Common myeloid progenitor, CD34-positive (primary cell): Measurements from ENCODE around the gene IGSF22.
A peak's percentile ranks its signal among the peaks of the same experiment; 100 is the strongest.

ENCODE experiments used
- CTCF ChIA-PET: fragments of 350-600 bp; sonication (Branson Sonifier 250); formaldehyde crosslinking; loops from one replicate; lab custom pipeline; 2021; ENCODE audit warnings: antibody characterized with exemption; lab: Charles Lee
- POLR2A ChIA-PET: fragments of 350-600 bp; sonication (Branson Sonifier 250); formaldehyde crosslinking; loops from one replicate; lab custom pipeline; 2021; ENCODE audit warnings: antibody characterized with exemption; lab: Charles Lee
- DNase-seq, 3 donors: peaks; one replicate each; pipeline versions ENCODE4 v3.0.0 to v3.0.0-alpha.2; 2013
- H3K27ac ChIP-seq, 2 experiments: 1 replicate in 1 of 2; 2 replicates in 1 of 2; pipeline ENCODE4 v1.7.0; 2013; ENCODE audit warnings: inconsistent platforms in 2 of 2, low read length in 2 of 2, mild to moderate bottlenecking in 2 of 2, low read depth in 1 of 2, moderate library complexity in 1 of 2; ENCODE audit not compliant: severe bottlenecking in 2 of 2, insufficient read depth in 1 of 2, poor library complexity in 1 of 2
- H3K27me3 ChIP-seq, 5 experiments: replicated peaks in 2 of 5; 1 replicate in 3 of 5; 2 replicates in 2 of 5; pipeline versions ENCODE4 v1.6.1 to v1.7.0; 2013; ENCODE audit warnings: low read length in 4 of 5, mild to moderate bottlenecking in 2 of 5, moderate library complexity in 2 of 5, inconsistent platforms in 1 of 5; ENCODE audit not compliant: insufficient read depth in 5 of 5, control insufficient read depth in 4 of 5
- H3K36me3 ChIP-seq, 4 experiments: 1 replicate in 2 of 4; 2 replicates in 2 of 4; pipeline versions ENCODE4 v1.6.1 to v1.7.0; 2013; ENCODE audit warnings: low read length in 3 of 4, control low read depth in 1 of 4, mild to moderate bottlenecking in 1 of 4; ENCODE audit not compliant: control insufficient read depth in 4 of 4, insufficient read depth in 4 of 4
- H3K4me1 ChIP-seq, 4 experiments: 1 replicate in 3 of 4; 2 replicates in 1 of 4; pipeline versions ENCODE4 v1.6.1 to v1.7.1; 2013; ENCODE audit warnings: low read length in 3 of 4, mild to moderate bottlenecking in 3 of 4, control low read depth in 1 of 4, inconsistent platforms in 1 of 4, moderate library complexity in 1 of 4; ENCODE audit not compliant: control insufficient read depth in 4 of 4, insufficient read depth in 4 of 4; ENCODE audit errors: control extremely low read depth in 1 of 4
- H3K4me3 ChIP-seq, 7 experiments: 1 replicate in 4 of 7; 2 replicates in 3 of 7; pipeline versions ENCODE4 v1.5.1 to v1.7.0; 2013; ENCODE audit warnings: mild to moderate bottlenecking in 7 of 7, low read length in 6 of 7, moderate library complexity in 6 of 7, inconsistent platforms in 2 of 7, low read depth in 2 of 7, control low read depth in 1 of 7; ENCODE audit not compliant: insufficient read depth in 4 of 7, control insufficient read depth in 1 of 7; ENCODE audit errors: extremely low read depth in 1 of 7
- H3K9me3 ChIP-seq, 5 experiments: 1 replicate in 4 of 5; 2 replicates in 1 of 5; pipeline versions ENCODE4 v1.6.1 to v1.7.1; 2013; ENCODE audit warnings: low read length in 4 of 5, mild to moderate bottlenecking in 2 of 5, inconsistent platforms in 1 of 5, low read depth in 1 of 5, moderate library complexity in 1 of 5; ENCODE audit not compliant: control insufficient read depth in 4 of 5, insufficient read depth in 2 of 5; ENCODE audit errors: control extremely low read depth in 1 of 5
- WGBS: methylation state at CpG from one replicate; pipeline ENCODE4 v1.1.5; 2013; ENCODE audit not compliant: insufficient coverage; 5-methylcytosine and 5-hydroxymethylcytosine counted together

IGSF22 gene

DNA sequence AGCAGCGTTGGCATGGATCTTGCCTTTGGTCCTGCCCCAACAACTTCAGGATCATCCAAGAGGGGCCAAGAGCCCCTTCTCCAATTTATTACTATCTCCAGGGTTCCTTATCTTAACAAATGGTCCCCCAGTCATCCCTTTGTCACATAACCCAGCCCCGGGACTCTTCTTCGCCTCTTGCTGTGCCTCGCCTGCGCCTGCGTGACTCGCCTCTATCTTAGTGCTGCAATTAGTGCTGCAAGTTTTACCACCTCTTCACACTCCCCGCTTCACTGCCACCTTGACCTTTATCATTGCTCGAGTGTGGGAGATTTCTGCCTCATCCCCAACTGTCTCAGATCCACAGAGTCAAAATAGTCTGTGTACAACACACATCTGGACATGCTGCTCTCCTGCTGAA lies 4.0 kb upstream of the IGSF22 start:
- H3K4me3 ChIP-seq = no peak overlapping the region
- H3K9me3 ChIP-seq = no peaks in the 10 kb centered on the region
- ChIA-PET POLR2A (no interaction called here), CTCF (interaction anchor here (0.9 to 6.5 kb wide), 7 partner anchors 9 to 614 kb away, joined by 3 to 58 read pairs (median 21); partner anchors contain the start of gene UEVLD)
- no peaks in the 10 kb centered on the region for H3K36me3 ChIP-seq
- no peaks in the 10 kb centered on the region for H3K27me3 ChIP-seq
- DNase-seq = no peak
- H3K27ac ChIP-seq = no peak overlapping the region
- H3K4me1 ChIP-seq = peaks cover 2 to 15% (median 7%) of the 10 kb centered on the region in 4 experiments
- 96% methylated on average over 9 of the region's 9 CpGs for WGBS

DNA sequence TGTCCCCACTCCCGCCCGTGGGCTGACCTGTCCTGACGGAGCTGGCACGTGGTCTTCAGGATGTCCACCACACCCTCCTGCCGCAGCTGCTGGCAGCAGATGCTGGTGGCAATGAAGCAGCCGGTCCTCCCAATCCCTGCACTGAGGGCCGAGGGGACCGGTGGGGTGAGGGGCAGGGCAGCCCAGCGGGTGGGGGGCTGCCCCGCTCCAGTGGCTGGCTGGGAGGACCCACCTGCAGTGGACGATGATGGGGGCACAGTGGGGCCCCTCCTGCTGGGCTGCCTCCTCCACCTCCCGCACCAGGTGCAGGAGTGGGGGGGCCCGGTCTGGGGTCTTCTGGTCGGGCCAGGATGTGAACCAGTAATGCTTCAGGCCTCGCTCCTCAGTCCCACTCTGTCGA lies 3.4 kb upstream of the IGSF22 start:
- ChIA-PET CTCF (interaction anchor here (3.9 to 6.5 kb wide), 4 partner anchors 9 to 613 kb away, joined by 21 to 58 read pairs (median 42); no protein-coding TSS in a partner anchor), POLR2A (no interaction called here)
- WGBS = 98% methylated on average over 13 of the region's 16 CpGs
- Histone ChIP-seq H3K36me3 (no peaks in the 10 kb centered on the region), H3K9me3 (no peaks in the 10 kb centered on the region), H3K4me3 (no peak overlapping the region), H3K27ac (no peak overlapping the region), H3K4me1 (peaks cover 2 to 15% (median 7%) of the 10 kb centered on the region in 4 experiments), H3K27me3 (no peaks in the 10 kb centered on the region)
- DNase-seq = no peak

DNA sequence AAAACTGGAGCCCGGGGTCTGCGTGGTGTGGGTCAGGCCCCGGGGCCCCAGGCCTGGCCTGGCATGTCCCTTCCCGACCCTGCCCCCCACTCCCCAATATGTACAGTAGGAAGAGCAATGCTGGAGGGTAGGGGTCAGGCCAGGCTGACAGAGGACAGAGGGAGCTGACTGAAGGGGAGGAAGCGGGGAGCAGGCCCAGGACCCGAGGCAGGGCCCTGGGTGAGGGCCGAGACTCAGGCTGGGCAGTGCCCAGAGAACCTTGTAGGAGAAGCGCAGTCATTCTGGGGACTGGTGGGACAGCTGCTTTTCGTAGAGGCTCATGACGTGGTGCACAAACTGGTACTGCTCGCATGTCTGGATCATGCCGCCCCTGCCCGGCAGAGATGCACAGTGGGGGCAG lies 2.7 kb upstream of the IGSF22 start:
- Histone ChIP-seq H3K4me3 (no peak overlapping the region), H3K36me3 (no peaks in the 10 kb centered on the region), H3K4me1 (peaks cover 2 to 15% (median 7%) of the 10 kb centered on the region in 4 experiments), H3K9me3 (no peaks in the 10 kb centered on the region), H3K27ac (no peak overlapping the region), H3K27me3 (no peaks in the 10 kb centered on the region)
- POLR2A ChIA-PET = interaction anchor here (1.0 kb wide), 1 partner anchor 202 kb away, joined by 3 read pairs; the partner anchor contains the start of gene TSG101
- DNase-seq = no peak
- WGBS = 94% methylated on average over 10 of the region's 13 CpGs
- CTCF ChIA-PET = interaction anchor here (0.8 to 5.9 kb wide), 8 partner anchors 12 to 612 kb away, joined by 3 to 58 read pairs (median 5); no protein-coding TSS in a partner anchor

DNA sequence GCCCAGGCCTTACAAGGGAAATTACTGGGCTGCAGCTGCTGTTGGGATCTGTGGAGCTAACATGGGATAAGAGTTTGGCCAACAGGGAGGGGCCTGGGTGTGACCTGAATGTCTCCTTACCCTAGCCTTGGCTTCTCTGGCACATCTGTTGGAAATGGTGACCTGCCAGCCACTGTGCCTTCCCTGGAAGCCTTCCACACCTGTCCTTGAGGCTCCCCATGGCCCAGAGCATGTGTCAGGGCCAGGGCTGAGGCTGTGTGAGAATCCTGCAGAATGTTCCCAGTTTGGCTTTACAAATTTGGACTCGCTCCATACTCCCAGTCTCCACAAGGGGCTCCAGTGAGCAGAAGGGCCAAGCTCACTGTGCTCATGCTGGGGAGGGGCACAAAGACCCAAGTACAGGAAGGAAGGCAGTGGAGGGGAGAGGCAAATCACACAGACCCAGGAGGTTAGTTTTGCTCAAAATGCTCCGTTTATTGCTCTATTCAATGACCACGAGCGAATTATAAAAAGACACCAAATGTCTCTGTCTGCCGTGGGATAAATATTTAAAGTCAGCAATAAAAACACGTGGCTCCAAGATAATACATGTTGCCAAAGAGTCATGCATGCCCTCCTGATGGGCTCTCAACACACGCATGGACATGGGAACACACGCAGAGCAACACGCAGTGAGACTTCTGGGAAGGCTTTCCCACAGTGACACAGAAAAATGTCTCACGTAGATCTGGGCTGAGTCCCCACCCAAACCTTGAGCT lies 1.7 kb upstream of the IGSF22 start:
- Histone ChIP-seq H3K4me3 (peak overlapping the region in 1 of 7 experiments; percentile 39), H3K4me1 (peaks cover 2 to 15% (median 7%) of the 10 kb centered on the region in 4 experiments), H3K9me3 (no peaks in the 10 kb centered on the region), H3K27ac (no peak overlapping the region), H3K36me3 (no peaks in the 10 kb centered on the region), H3K27me3 (no peaks in the 10 kb centered on the region)
- DNase-seq = peak; percentile 55 to 71 (median 68)
- ChIA-PET CTCF (interaction anchor here (0.8 to 5.9 kb wide), 11 partner anchors 10 to 611 kb away, joined by 3 to 58 read pairs (median 5); no protein-coding TSS in a partner anchor), POLR2A (interaction anchor here (1.0 kb wide), 1 partner anchor 201 kb away, joined by 3 read pairs; the partner anchor contains the start of gene TSG101)
- WGBS = 44% methylated on average over 10 of the region's 10 CpGs

DNA sequence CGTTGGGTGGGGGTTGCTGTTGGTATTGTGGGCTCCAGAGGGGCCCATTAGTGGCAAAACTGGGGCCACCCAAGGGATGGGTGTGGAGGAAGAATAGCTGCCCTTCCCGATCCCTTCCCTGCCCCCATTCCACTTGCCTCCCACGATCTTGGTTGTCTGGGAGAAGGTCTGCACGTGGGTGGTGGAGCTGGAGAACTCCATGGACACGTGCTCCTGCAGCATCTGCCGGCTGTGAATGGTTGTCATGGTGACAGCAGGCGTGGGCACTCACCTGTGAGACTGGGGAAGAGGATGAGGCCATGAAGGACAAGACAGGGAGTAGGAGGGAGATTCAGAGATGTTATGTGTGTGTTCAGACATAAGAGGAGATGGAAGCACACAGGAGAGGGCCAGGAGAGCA lies 2.0 kb downstream of the IGSF22 start:
- peaks cover 0 to 26% (median 14%) of the 10 kb centered on the region in 4 experiments for H3K4me1 ChIP-seq

GRCh38 chr11:18722293-18722637 lies 3.7 kb downstream of the IGSF22 start:
- no peak overlapping the region for H3K27ac ChIP-seq
- ChIA-PET POLR2A (interaction anchor here (0.6 to 1.0 kb wide), 2 partner anchors 47 to 89 kb away, joined by 3 read pairs; partner anchors contain the start of gene SPTY2D1), CTCF (interaction anchor here (0.6 to 4.2 kb wide), 24 partner anchors 10 to 1568 kb away, joined by 3 to 50 read pairs (median 4); partner anchors contain the start of genes SPTY2D1, TMEM86A and TSG101)
- no peaks in the 10 kb centered on the region for H3K36me3 ChIP-seq
- H3K27me3 ChIP-seq = peaks cover 0 to 6% (median 0%) of the 10 kb centered on the region in 5 experiments
- WGBS = no CpG with 5 or more reads among the region's 1 CpG
- no peak for DNase-seq
- H3K4me3 ChIP-seq = peak overlapping the region in 5 of 7 experiments; percentile 71 to 88 (median 77)
- H3K9me3 ChIP-seq = no peaks in the 10 kb centered on the region
- peaks cover 0 to 18% (median 14%) of the 10 kb centered on the region in 4 experiments for H3K4me1 ChIP-seq

More for the DNA sequence above, 2.0 kb downstream of the IGSF22 start:
- DNase-seq = no peak
- 93% methylated on average over 5 of the region's 7 CpGs for WGBS
- H3K36me3 ChIP-seq = no peaks in the 10 kb centered on the region
- ChIA-PET CTCF (interaction anchor here (0.9 to 1.3 kb wide), 11 partner anchors 9 to 609 kb away, joined by 3 to 6 read pairs (median 3); partner anchors contain the start of gene SPTY2D1), POLR2A (no interaction called here)
- no peaks in the 10 kb centered on the region for H3K9me3 ChIP-seq
- peaks cover 0 to 6% (median 0%) of the 10 kb centered on the region in 5 experiments for H3K27me3 ChIP-seq
- no peak overlapping the region for H3K4me3 ChIP-seq
- no peak overlapping the region for H3K27ac ChIP-seq
